ENCODE measurements around the gene IGFBP6. TPM values are rescaled to one million over a fixed set of nuclear protein-coding genes. Genes with fewer than 3 reads are reported as not detected.

Gene IGFBP6
- total and polyA plus RNA-seq, 2 donors (not counting 1 experiment from before 2014, with no cell fraction given): 0.30 TPM; not detected in 1

DNA sequence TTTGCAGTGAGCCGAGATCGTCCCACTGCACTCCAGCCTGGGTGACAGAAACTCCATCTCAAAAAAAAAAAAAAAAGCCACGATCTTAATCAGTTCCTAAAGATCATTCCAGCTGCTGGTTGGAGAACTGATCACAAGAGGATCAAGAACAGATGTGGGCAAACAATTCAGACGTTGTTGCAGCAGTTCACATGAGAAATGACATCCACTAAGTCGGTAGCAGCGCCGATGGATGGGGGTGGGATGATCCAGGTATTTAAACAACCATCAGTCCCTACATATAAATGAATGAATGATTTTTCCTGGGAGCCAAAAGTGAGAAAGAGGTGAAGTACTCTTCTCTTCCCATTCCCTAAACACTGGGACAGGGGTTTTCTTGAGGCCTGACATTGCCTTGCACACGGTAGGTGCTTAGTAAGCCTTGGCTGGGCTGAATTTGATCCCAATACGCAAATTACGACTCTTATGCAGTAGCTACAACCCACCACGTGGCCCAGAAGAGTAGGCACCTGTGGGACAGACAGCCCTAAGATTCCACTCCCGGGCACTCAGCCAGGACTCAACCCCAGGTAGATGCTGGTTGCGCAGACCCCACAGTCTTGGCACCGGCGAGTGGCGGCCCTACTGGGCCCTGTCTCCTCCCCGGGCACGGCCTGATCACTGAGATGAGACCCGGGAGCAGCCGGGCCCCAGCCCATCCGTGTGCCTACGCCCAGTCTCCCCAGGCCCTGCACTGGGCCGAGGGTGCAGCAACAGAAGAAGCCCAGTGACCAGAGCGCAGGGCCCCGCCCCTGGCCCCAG lies 18.8 kb upstream of the IGFBP6 start:
- TF ChIP-seq EZH2 (IDR thresholded peaks at IDR 0.05; ENCODE audit: borderline replicate concordance, insufficient read depth, low read depth, low read length, poor library complexity, severe bottlenecking): no peak
- TF ChIP-seq, protein P1, sequence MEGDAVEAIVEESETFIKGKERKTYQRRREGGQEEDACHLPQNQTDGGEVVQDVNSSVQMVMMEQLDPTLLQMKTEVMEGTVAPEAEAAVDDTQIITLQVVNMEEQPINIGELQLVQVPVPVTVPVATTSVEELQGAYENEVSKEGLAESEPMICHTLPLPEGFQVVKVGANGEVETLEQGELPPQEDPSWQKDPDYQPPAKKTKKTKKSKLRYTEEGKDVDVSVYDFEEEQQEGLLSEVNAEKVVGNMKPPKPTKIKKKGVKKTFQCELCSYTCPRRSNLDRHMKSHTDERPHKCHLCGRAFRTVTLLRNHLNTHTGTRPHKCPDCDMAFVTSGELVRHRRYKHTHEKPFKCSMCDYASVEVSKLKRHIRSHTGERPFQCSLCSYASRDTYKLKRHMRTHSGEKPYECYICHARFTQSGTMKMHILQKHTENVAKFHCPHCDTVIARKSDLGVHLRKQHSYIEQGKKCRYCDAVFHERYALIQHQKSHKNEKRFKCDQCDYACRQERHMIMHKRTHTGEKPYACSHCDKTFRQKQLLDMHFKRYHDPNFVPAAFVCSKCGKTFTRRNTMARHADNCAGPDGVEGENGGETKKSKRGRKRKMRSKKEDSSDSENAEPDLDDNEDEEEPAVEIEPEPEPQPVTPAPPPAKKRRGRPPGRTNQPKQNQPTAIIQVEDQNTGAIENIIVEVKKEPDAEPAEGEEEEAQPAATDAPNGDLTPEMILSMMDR (IDR thresholded peaks at IDR 0.05): peak; percentile 18
- H3K36me3 ChIP-seq (replicated peaks in 1 of 2; ENCODE audit: control extremely low read depth in 1 of 2, control insufficient read depth in 1 of 2, extremely low read depth in 1 of 2, insufficient read depth in 2 of 2, low read length in 1 of 2): peaks cover 0 to 30% of the 10 kb centered on the region in 2 experiments
- peaks cover 10 to 17% of the 10 kb centered on the region in 2 donors for H3K4me1 ChIP-seq (ENCODE audit: control insufficient read depth in 2 of 2, insufficient read depth in 2 of 2, low read length in 2 of 2)
- peak overlapping the region; percentile 82 for H3K4me2 ChIP-seq (replicated peaks; ENCODE audit: low read depth, low read length, poor library complexity, severe bottlenecking)
- 2% methylated on average over 17 of the region's 25 CpGs for WGBS (ENCODE audit: insufficient coverage)
- peaks cover 0 to 8% (median 0%) of the 10 kb centered on the region in 4 experiments for H3K27me3 ChIP-seq (replicated peaks in 1 of 4; ENCODE audit: control extremely low read depth in 1 of 4, control insufficient read depth in 3 of 4, insufficient read depth in 4 of 4, low read length in 3 of 4)
- POLR2A ChIA-PET: interaction anchor here (0.7 to 1.5 kb wide), 12 partner anchors 10 to 1840 kb away, joined by 3 to 11 read pairs (median 4); partner anchors contain the start of genes DAZAP2, IGFBP6, PFDN5 and TARBP2
- peak overlapping the region; percentile 81 for H3K9ac ChIP-seq (ENCODE audit: low read length)
- peaks cover 23% of the 10 kb centered on the region for H3K79me2 ChIP-seq (ENCODE audit: control insufficient read depth, insufficient read depth, low read length)
- intact Hi-C loops (cut with micrococcal nuclease): loop anchor here (1.0 to 10.0 kb wide), 6 partner anchors 12 to 246 kb away; partner anchors contain the start of genes AAAS, CSAD, EIF4B and IGFBP6
- Mint-ChIP-seq H3K27me3 (peaks cover 4% of the 10 kb centered on the region), H3K27ac (peak overlapping the region; percentile 95), H3K4me3 (peak overlapping the region; percentile 95), H3K9me3 (ENCODE audit: insufficient read depth) (no peaks in the 10 kb centered on the region), H3K4me1 (peaks cover 35% of the 10 kb centered on the region)
- CTCF ChIA-PET: interaction anchor here (0.5 to 6.9 kb wide), 9 partner anchors 10 to 243 kb away, joined by 3 to 62 read pairs (median 6); partner anchors contain the start of genes AAAS, CSAD, EIF4B and IGFBP6
- peak overlapping the region; percentile 44 to 75 for H3K27ac ChIP-seq (ENCODE audit: low read length in 2 of 2)
- peak overlapping the region; percentile 99 for H2AFZ ChIP-seq (ENCODE audit: insufficient read depth, low read depth, low read length, poor library complexity, severe bottlenecking)
- H3K9me3 ChIP-seq (ENCODE audit: control extremely low read depth in 1 of 3, control insufficient read depth in 2 of 3, insufficient read depth in 1 of 3, low read length in 2 of 3): no peaks in the 10 kb centered on the region
- DNase-seq (peak; percentile 69), ATAC-seq (ENCODE audit: low read depth) (peak; percentile 6)
- H4K20me1 ChIP-seq (ENCODE audit: control insufficient read depth, insufficient read depth, low read length, poor library complexity, severe bottlenecking): peaks cover 14% of the 10 kb centered on the region
- H3K4me3 ChIP-seq (ENCODE audit: control extremely low read depth in 1 of 5, extremely low read depth in 1 of 5, insufficient read depth in 1 of 5, low read depth in 2 of 5, low read length in 4 of 5): peak overlapping the region; percentile 60 to 98 (median 80)

Data from B cell (primary cell).